ENCODE data around the gene IRF5.

Gene IRF5

GRCh38 chr7:128985660-128986059 lies 47.9 kb downstream of the IRF5 start:
- H3K4me3 ChIP-seq (ENCODE audit: low read length): no peak overlapping the region
- no peaks in the 10 kb centered on the region for H3F3A ChIP-seq (ENCODE audit: insufficient read depth, low read length)
- TF ChIP-seq EZH2phosphoT487 (IDR thresholded peaks at IDR 0.05; ENCODE audit: low read length): no peak
- TF ChIP-seq EZH2 (optimal IDR thresholded peaks at IDR 0.05; ENCODE audit: low read depth, low read length): no peak
- TF ChIP-seq CTCF (IDR thresholded peaks at IDR 0.05; ENCODE audit: low read length): no peak
- H3K4me1 ChIP-seq (ENCODE audit: low read length): no peaks in the 10 kb centered on the region
- no peaks in the 10 kb centered on the region for H3K27me3 ChIP-seq (replicated peaks; ENCODE audit: insufficient read depth, low read length)
- no peaks in the 10 kb centered on the region for H3K9me2 ChIP-seq (replicated peaks; ENCODE audit: insufficient read depth, low read length)
- no peaks in the 10 kb centered on the region for H4K20me1 ChIP-seq (ENCODE audit: insufficient read depth, low read length)
- H3K27ac ChIP-seq (ENCODE audit: low read length): no peak overlapping the region
- no peaks in the 10 kb centered on the region for H3K79me2 ChIP-seq (ENCODE audit: low read length)
- H3K4me2 ChIP-seq (ENCODE audit: low read depth, low read length): no peak overlapping the region
- no peaks in the 10 kb centered on the region for H3K9me3 ChIP-seq (replicated peaks; ENCODE audit: insufficient read depth, low read length)
- H3K36me3 ChIP-seq (replicated peaks; ENCODE audit: insufficient read depth, low read length): peaks cover 17% of the 10 kb centered on the region
- no peak for DNase-seq
- no peak overlapping the region for H2AFZ ChIP-seq (ENCODE audit: low read length)
- no peak overlapping the region for H3K9ac ChIP-seq (ENCODE audit: low read length)

- H3K36me3 ChIP-seq (replicated peaks; ENCODE audit: insufficient read depth, low read length): peaks cover 19% of the 10 kb centered on the region
- no peak overlapping the region for H3K4me2 ChIP-seq (ENCODE audit: low read depth, low read length)
- no peaks in the 10 kb centered on the region for H3K9me3 ChIP-seq (replicated peaks; ENCODE audit: insufficient read depth, low read length)
- H3K27ac ChIP-seq (ENCODE audit: low read length): no peak overlapping the region
- H3K9me2 ChIP-seq (replicated peaks; ENCODE audit: insufficient read depth, low read length): no peaks in the 10 kb centered on the region
- H2AFZ ChIP-seq (ENCODE audit: low read length): no peak overlapping the region
- no peaks in the 10 kb centered on the region for H3K4me1 ChIP-seq (ENCODE audit: low read length)
- H3K9ac ChIP-seq (ENCODE audit: low read length): no peak overlapping the region
- H3K27me3 ChIP-seq (replicated peaks; ENCODE audit: insufficient read depth, low read length): no peaks in the 10 kb centered on the region
- H3F3A ChIP-seq (ENCODE audit: insufficient read depth, low read length): no peaks in the 10 kb centered on the region
- no peak for DNase-seq
- no peak overlapping the region for H3K4me3 ChIP-seq (ENCODE audit: low read length)
- H4K20me1 ChIP-seq (ENCODE audit: insufficient read depth, low read length): no peaks in the 10 kb centered on the region
- TF ChIP-seq EZH2 (optimal IDR thresholded peaks at IDR 0.05; ENCODE audit: low read depth, low read length): no peak
- TF ChIP-seq EZH2phosphoT487 (IDR thresholded peaks at IDR 0.05; ENCODE audit: low read length): no peak
- no peak for TF ChIP-seq CTCF (IDR thresholded peaks at IDR 0.05; ENCODE audit: low read length)
- no peaks in the 10 kb centered on the region for H3K79me2 ChIP-seq (ENCODE audit: low read length)
Measured at GRCh38 chr7:128986609-128987008, 48.9 kb downstream of the IRF5 start.

GRCh38 chr7:128988372-128988771 lies 50.6 kb downstream of the IRF5 start:
- Histone ChIP-seq H3K9me3 (replicated peaks; ENCODE audit: insufficient read depth, low read length) (no peaks in the 10 kb centered on the region), H3K27me3 (replicated peaks; ENCODE audit: insufficient read depth, low read length) (no peaks in the 10 kb centered on the region), H3K4me2 (ENCODE audit: low read depth, low read length) (no peak overlapping the region), H3K27ac (ENCODE audit: low read length) (no peak overlapping the region), H4K20me1 (ENCODE audit: insufficient read depth, low read length) (no peaks in the 10 kb centered on the region), H3K36me3 (replicated peaks; ENCODE audit: insufficient read depth, low read length) (peaks cover 26% of the 10 kb centered on the region), H3K4me1 (ENCODE audit: low read length) (no peaks in the 10 kb centered on the region), H2AFZ (ENCODE audit: low read length) (no peak overlapping the region), H3K79me2 (ENCODE audit: low read length) (no peaks in the 10 kb centered on the region), H3F3A (ENCODE audit: insufficient read depth, low read length) (no peaks in the 10 kb centered on the region), H3K9me2 (replicated peaks; ENCODE audit: insufficient read depth, low read length) (no peaks in the 10 kb centered on the region), H3K9ac (ENCODE audit: low read length) (no peak overlapping the region), H3K4me3 (ENCODE audit: low read length) (no peak overlapping the region)
- TF ChIP-seq CTCF (IDR thresholded peaks at IDR 0.05; ENCODE audit: low read length) (no peak), EZH2 (optimal IDR thresholded peaks at IDR 0.05; ENCODE audit: low read depth, low read length) (no peak), EZH2phosphoT487 (IDR thresholded peaks at IDR 0.05; ENCODE audit: low read length) (no peak)
- DNase-seq: no peak

Data from MM.1S (cell line).